K562 (cell line): Measurements from ENCODE around the gene ZNF462. TPM values are rescaled to one million over a fixed set of nuclear protein-coding genes. Genes with fewer than 3 reads are reported as not detected.

Source experiments
- ATAC-seq: fragments of 200-7000 bp; cut with Tn5 transposase; 3 replicates; pipeline ENCODE4 v1.9.1; 2020; ENCODE audit warnings: moderate library complexity
- BruUV-seq: library from RNA; stranded (reverse); fragments of 400-500 nt; replicated peaks from 2 replicates; lab custom pipeline; 2021; lab: Mats Ljungman, UMichigan
- CTCF ChIA-PET: fragments of 300-600 bp; formaldehyde crosslinking; extraction: SDS; loops from one replicate; lab custom pipeline; 2021; ENCODE audit warnings: low intra/inter-chr PET ratio; lab: Yijun Ruan, JAX
- POLR2A ChIA-PET: fragments of 300-600, 350-650 bp; sonication (Branson Sonifier 250); formaldehyde crosslinking; extraction: SDS; loops from one replicate; lab custom pipeline; 2021; ENCODE audit warnings: antibody characterized with exemption, inconsistent platforms; lab: Yijun Ruan, JAX
- DNase-seq, 4 experiments: peaks; one replicate each; pipeline versions ENCODE4 v3.0.0 to v3.0.0-alpha.2; 2011 to 2018; ENCODE audit warnings: low spot score in 3 of 4, mixed read lengths in 3 of 4; ENCODE audit errors: extremely low read depth in 1 of 4
- FAIRE-seq: peaks from 2 replicates; lab custom pipeline; 2011; peaks lifted over from hg19 to GRCh38; lab: Jason Lieb, UNC
- H2AFZ ChIP-seq: 2 replicates; pipeline ENCODE4 v1.6.0; 2011; ENCODE audit warnings: low read depth, low read length, control low read depth, inconsistent platforms
- H3K27ac ChIP-seq: fragments of 200-600 bp; 3 replicates; pipeline ENCODE4 v1.8.0; 2011; ENCODE audit warnings: low read depth, mild to moderate bottlenecking, control low read depth, inconsistent platforms, low read length, moderate library complexity, mixed read lengths; ENCODE audit errors: extremely low read depth
- H3K27me3 ChIP-seq, 2 experiments: fragments of 300-600 bp in 1 of 2; 2 replicates in 1 of 2; 3 replicates in 1 of 2; pipeline versions ENCODE4 v1.6.0 to v1.8.0; 2011; ENCODE audit warnings: inconsistent platforms in 2 of 2, low read length in 2 of 2, mild to moderate bottlenecking in 1 of 2, mixed read lengths in 1 of 2, moderate library complexity in 1 of 2; ENCODE audit not compliant: control insufficient read depth in 2 of 2, insufficient read depth in 2 of 2
- H3K36me3 ChIP-seq: fragments of 300-600 bp; 3 replicates; pipeline ENCODE4 v1.8.0; 2011; ENCODE audit warnings: mild to moderate bottlenecking, low read length, inconsistent platforms; ENCODE audit not compliant: control insufficient read depth, insufficient read depth
- H3K4me1 ChIP-seq, 2 experiments: fragments of 200-600 bp in 1 of 2; replicated peaks in 1 of 2; 2 replicates in 1 of 2; 3 replicates in 1 of 2; pipeline versions ENCODE4 v1.5.1 to v1.8.0; 2011; ENCODE audit warnings: inconsistent platforms in 2 of 2, low read length in 2 of 2, mild to moderate bottlenecking in 1 of 2, mixed read lengths in 1 of 2, moderate library complexity in 1 of 2; ENCODE audit not compliant: control insufficient read depth in 2 of 2, insufficient read depth in 2 of 2
- H3K4me2 ChIP-seq: 2 replicates; pipeline ENCODE4 v1.6.1; 2011; ENCODE audit warnings: low read length, control low read depth, inconsistent platforms, mixed read lengths; ENCODE audit not compliant: insufficient read depth
- H3K4me3 ChIP-seq: fragments of 200-600 bp; sonication (generic), shearing (Covaris generic); 2 replicates; pipeline ENCODE4 v1.5.1; 2016; ENCODE audit warnings: control low read depth, inconsistent platforms
- H3K79me2 ChIP-seq: fragments of 200-600 bp; 3 replicates; pipeline ENCODE4 v1.8.0; 2011; ENCODE audit warnings: low read length, inconsistent platforms; ENCODE audit not compliant: control insufficient read depth, insufficient read depth
- H3K9ac ChIP-seq, 2 experiments: 2 replicates each; pipeline versions ENCODE4 v1.6.0 to v1.6.1; 2011; ENCODE audit warnings: low read depth in 2 of 2, low read length in 2 of 2, control low read depth in 1 of 2, inconsistent platforms in 1 of 2, mild to moderate bottlenecking in 1 of 2, mixed read lengths in 1 of 2; ENCODE audit not compliant: insufficient read depth in 1 of 2
- H3K9me1 ChIP-seq: one replicate; pipeline ENCODE4 v1.6.0; 2011; ENCODE audit warnings: inconsistent platforms, mild to moderate bottlenecking, low read length, moderate library complexity; ENCODE audit not compliant: control insufficient read depth, insufficient read depth
- H3K9me3 ChIP-seq: replicated peaks from 2 replicates; pipeline ENCODE4 v1.5.1; 2011; ENCODE audit warnings: low read depth, low read length, inconsistent platforms; ENCODE audit not compliant: control insufficient read depth, insufficient read depth
- H4K20me1 ChIP-seq: replicated peaks from 2 replicates; pipeline ENCODE4 v1.6.1; 2011; ENCODE audit warnings: low read length, inconsistent platforms, mixed read lengths; ENCODE audit not compliant: control insufficient read depth, insufficient read depth
- ARHGAP35 ChIP-seq: fragments of 450-650 bp; IDR thresholded peaks from 2 replicates; pipeline ENCODE4 v1.6.1; 2018; ENCODE audit not compliant: partially characterized antibody
- FOXA3 ChIP-seq, 2 experiments: fragments of 450-650 bp in 1 of 2; sonication (generic) in 1 of 2; formaldehyde crosslinking; IDR thresholded peaks in 1 of 2; conservative IDR thresholded peaks in 1 of 2; 2 replicates each; pipeline versions ENCODE4 v1.4.0 to v1.8.0; 2020 to 2022; ENCODE audit warnings: mild to moderate bottlenecking in 2 of 2, missing genetic modification reagents in 1 of 2
- MEIS2 ChIP-seq: fragments of 450-650 bp; IDR thresholded peaks from 2 replicates; pipeline ENCODE4 v1.6.1; 2014; ENCODE audit warnings: mild to moderate bottlenecking; ENCODE audit not compliant: partially characterized antibody
- SETDB1 ChIP-seq: IDR thresholded peaks from one replicate; pipeline ENCODE4 v1.6.1; 2012; ENCODE audit warnings: low read length, control low read depth, inconsistent platforms
- SRSF1 ChIP-seq: fragments of 200-400 bp; formaldehyde crosslinking; IDR thresholded peaks from 2 replicates; pipeline ENCODE4 v1.6.1; 2017; ENCODE audit warnings: mild to moderate bottlenecking, low read depth, low read length, moderate library complexity
- ZNF75A ChIP-seq: fragments of 450-650 bp; formaldehyde crosslinking; IDR thresholded peaks from 2 replicates; pipeline ENCODE4 v1.4.0; 2020; ENCODE audit warnings: mild to moderate bottlenecking
- WGBS: fragments of 100-300 bp; shearing (Covaris generic); methylation state at CpG from one replicate; pipeline ENCODE4 v1.1.6; 2016; ENCODE audit warnings: low coverage, mixed read lengths; ENCODE audit not compliant: insufficient coverage; ENCODE audit errors: missing lambda C conversion rate; 5-methylcytosine and 5-hydroxymethylcytosine counted together
- in situ Hi-C: fragments of 300-500 bp; cut with MboI; formaldehyde crosslinking; loops from 4 replicates; pipeline ENCODE4 v1.15.0; 2018; ENCODE audit warnings: inconsistent platforms, mixed read lengths
- intact Hi-C: fragments of 100-400 bp; cut with micrococcal nuclease; formaldehyde crosslinking; loops from 2 replicates; pipeline ENCODE4 v1.14.2; 2022
- polyA plus RNA-seq, 8 experiments: library from polyadenylated mRNA; depleted of rRNA in 4 of 8; stranded (reverse) in 5 of 8; unstranded in 3 of 8; fragments of >200 nt; fragmentation: Nextera tagmentation in 2 of 8; fragmentation: Illumina TruSeq in 1 of 8; extraction: Ambion mirVana in 2 of 8; extraction: Trizol in 1 of 8; gene quantifications; 2 replicates each; pipeline versions ENCODE4 v1.2.1 to v1.2.3, GENCODE V29; 2011 to 2014; ENCODE audit warnings: inconsistent platforms in 1 of 8, missing spikeins in 1 of 8
- total RNA-seq, 7 experiments: library from RNA; depleted of rRNA in 6 of 7; stranded (reverse); fragments of >200 nt in 6 of 7; fragmentation: Illumina TruSeq in 2 of 7; extraction: Trizol in 2 of 7; gene quantifications; 2 replicates each; pipeline versions ENCODE4 v1.2.1 to v1.2.3, GENCODE V29; 2011 to 2021; ENCODE audit warnings: low replicate concordance in 1 of 7
- TF ChIP-seq, protein P1 (sequence below): fragments of 450-650 bp; IDR thresholded peaks from one replicate; pipeline ENCODE4 v1.6.1; 2018; ENCODE audit warnings: mild to moderate bottlenecking, moderate library complexity; ENCODE audit not compliant: partially characterized antibody
- TF ChIP-seq, protein P2 (sequence below): sonication (generic); formaldehyde crosslinking; IDR thresholded peaks from 2 replicates; pipeline ENCODE4 v1.8.0; 2023; ENCODE audit warnings: missing genetic modification reagents, mild to moderate bottlenecking, borderline replicate concordance

Gene ZNF462
- total and polyA plus RNA-seq, 9 of the 15 experiments (the other 6 are each of a cell fraction or from before 2014, with no cell fraction given) = 0.20 TPM; not detected in 8

DNA sequence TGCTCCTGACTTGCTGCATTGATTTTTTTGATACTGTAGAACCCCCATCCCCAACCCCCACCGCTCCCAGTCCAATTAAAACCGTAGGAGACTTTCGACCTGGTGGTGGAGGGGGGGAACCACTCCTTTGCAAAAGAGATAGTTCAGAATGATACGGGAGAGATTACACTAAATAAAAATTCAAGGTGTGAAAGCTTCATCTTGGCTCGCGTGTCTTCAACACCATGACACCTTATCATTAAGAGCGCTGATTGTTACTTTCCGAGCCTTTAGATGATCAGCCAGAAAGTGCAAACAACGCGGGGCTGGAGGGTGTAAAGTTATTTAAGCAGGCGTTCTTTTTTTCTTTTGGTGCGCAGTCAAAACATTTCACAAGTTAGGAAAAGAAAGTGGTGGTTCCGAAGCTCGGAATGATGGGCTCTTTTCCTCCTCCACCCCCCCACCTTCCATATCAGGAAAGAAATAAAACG, 1.3 kb upstream of the ZNF462 start:
- WGBS = 3% methylated on average over 12 of the region's 15 CpGs
- no peak overlapping the region for H3K4me2 ChIP-seq
- no peak overlapping the region for H3K4me3 ChIP-seq
- H3K9ac ChIP-seq = no peak overlapping the region
- H4K20me1 ChIP-seq = no peaks in the 10 kb centered on the region
- FAIRE-seq (no peak), DNase-seq (no peak), ATAC-seq (no peak)
- CTCF ChIA-PET = no interaction called here
- H2AFZ ChIP-seq = no peak overlapping the region
- intact Hi-C loops = no loop called here
- TF ChIP-seq, protein P1, sequence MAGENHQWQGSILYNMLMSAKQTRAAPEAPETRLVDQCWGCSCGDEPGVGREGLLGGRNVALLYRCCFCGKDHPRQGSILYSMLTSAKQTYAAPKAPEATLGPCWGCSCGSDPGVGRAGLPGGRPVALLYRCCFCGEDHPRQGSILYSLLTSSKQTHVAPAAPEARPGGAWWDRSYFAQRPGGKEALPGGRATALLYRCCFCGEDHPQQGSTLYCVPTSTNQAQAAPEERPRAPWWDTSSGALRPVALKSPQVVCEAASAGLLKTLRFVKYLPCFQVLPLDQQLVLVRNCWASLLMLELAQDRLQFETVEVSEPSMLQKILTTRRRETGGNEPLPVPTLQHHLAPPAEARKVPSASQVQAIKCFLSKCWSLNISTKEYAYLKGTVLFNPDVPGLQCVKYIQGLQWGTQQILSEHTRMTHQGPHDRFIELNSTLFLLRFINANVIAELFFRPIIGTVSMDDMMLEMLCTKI = no peak
- no peak for TF ChIP-seq ARHGAP35
- no peak for TF ChIP-seq MEIS2
- no peaks in the 10 kb centered on the region for H3K36me3 ChIP-seq
- POLR2A ChIA-PET = no interaction called here
- no TSS peak for BruUV-seq
- H3K27ac ChIP-seq = no peak overlapping the region
- H3K79me2 ChIP-seq = no peaks in the 10 kb centered on the region
- H3K9me3 ChIP-seq = no peaks in the 10 kb centered on the region
- H3K4me1 ChIP-seq = no peaks in the 10 kb centered on the region
- in situ Hi-C loops = no loop called here
- H3K27me3 ChIP-seq = peaks cover 0 to 8% of the 10 kb centered on the region in 2 experiments; a peak in 2 of 5 replicates
- no peaks in the 10 kb centered on the region for H3K9me1 ChIP-seq

DNA sequence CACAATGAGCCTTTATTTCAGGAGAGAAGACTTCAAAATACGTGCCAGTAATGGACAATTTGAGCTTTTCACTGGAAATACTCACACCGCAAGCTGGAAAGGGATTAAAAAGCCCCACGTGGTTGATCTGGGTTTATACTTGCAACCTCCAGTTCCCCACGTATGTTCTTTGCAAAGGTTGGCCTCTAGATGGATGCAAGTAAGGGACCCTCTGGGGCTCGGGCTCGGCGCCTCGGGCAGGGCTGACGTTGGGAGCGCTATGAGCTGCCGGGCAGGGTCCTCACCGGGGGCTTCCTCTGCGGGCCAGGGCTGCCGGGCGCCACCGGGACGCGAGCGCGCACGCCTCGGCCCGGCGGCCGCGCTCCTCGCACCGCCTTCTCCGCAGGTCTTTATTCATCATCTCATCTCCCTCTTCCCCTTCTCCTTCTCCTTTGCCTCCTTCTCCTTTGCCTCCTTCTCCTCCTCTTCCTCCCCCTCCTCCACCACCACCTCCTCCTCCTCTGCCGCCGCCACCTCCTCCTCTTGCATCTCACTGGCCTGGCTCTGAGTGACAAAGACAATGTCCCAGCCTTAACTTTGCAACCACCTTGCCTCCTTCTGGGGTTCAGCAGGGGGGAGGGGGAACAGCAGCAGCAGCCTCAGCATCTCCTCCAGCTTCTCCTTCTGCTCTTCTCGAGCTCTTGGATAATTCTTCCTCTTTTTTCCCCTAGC, 701 bp upstream of the ZNF462 start:
- H3K9me1 ChIP-seq = no peaks in the 10 kb centered on the region
- H4K20me1 ChIP-seq = no peaks in the 10 kb centered on the region
- H3K79me2 ChIP-seq = no peaks in the 10 kb centered on the region
- no peak overlapping the region for H2AFZ ChIP-seq
- ChIA-PET CTCF (no interaction called here), POLR2A (no interaction called here)
- no peak overlapping the region for H3K27ac ChIP-seq
- DNase-seq (no peak), ATAC-seq (no peak), FAIRE-seq (no peak)
- H3K9ac ChIP-seq = no peak overlapping the region
- H3K4me1 ChIP-seq = no peaks in the 10 kb centered on the region
- no peaks in the 10 kb centered on the region for H3K36me3 ChIP-seq
- 2% methylated on average over 10 of the region's 32 CpGs for WGBS
- in situ Hi-C loops (no loop called here), intact Hi-C loops (no loop called here)
- BruUV-seq = no TSS peak
- H3K4me3 ChIP-seq = no peak overlapping the region
- H3K4me2 ChIP-seq = no peak overlapping the region
- H3K9me3 ChIP-seq = no peaks in the 10 kb centered on the region
- peaks cover 0 to 8% of the 10 kb centered on the region in 2 experiments; a peak in 2 of 5 replicates for H3K27me3 ChIP-seq
- no peak for TF ChIP-seq FOXA3 (CRISPR knock-in tag; conservative IDR thresholded peaks at IDR 0.05 in 1 of 2, IDR thresholded peaks at IDR 0.05 in 1 of 2)
- no peak for TF ChIP-seq ZNF75A (CRISPR knock-in tag)
- no peak for TF ChIP-seq SETDB1
- TF ChIP-seq SRSF1 = no peak
- TF ChIP-seq, protein P2, sequence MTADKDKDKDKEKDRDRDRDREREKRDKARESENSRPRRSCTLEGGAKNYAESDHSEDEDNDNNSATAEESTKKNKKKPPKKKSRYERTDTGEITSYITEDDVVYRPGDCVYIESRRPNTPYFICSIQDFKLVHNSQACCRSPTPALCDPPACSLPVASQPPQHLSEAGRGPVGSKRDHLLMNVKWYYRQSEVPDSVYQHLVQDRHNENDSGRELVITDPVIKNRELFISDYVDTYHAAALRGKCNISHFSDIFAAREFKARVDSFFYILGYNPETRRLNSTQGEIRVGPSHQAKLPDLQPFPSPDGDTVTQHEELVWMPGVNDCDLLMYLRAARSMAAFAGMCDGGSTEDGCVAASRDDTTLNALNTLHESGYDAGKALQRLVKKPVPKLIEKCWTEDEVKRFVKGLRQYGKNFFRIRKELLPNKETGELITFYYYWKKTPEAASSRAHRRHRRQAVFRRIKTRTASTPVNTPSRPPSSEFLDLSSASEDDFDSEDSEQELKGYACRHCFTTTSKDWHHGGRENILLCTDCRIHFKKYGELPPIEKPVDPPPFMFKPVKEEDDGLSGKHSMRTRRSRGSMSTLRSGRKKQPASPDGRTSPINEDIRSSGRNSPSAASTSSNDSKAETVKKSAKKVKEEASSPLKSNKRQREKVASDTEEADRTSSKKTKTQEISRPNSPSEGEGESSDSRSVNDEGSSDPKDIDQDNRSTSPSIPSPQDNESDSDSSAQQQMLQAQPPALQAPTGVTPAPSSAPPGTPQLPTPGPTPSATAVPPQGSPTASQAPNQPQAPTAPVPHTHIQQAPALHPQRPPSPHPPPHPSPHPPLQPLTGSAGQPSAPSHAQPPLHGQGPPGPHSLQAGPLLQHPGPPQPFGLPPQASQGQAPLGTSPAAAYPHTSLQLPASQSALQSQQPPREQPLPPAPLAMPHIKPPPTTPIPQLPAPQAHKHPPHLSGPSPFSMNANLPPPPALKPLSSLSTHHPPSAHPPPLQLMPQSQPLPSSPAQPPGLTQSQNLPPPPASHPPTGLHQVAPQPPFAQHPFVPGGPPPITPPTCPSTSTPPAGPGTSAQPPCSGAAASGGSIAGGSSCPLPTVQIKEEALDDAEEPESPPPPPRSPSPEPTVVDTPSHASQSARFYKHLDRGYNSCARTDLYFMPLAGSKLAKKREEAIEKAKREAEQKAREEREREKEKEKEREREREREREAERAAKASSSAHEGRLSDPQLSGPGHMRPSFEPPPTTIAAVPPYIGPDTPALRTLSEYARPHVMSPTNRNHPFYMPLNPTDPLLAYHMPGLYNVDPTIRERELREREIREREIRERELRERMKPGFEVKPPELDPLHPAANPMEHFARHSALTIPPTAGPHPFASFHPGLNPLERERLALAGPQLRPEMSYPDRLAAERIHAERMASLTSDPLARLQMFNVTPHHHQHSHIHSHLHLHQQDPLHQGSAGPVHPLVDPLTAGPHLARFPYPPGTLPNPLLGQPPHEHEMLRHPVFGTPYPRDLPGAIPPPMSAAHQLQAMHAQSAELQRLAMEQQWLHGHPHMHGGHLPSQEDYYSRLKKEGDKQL (CRISPR knock-in tag) = no peak
